CD14-positive monocyte (primary cell): ENCODE measurements around the gene DAPK1. TPM values are rescaled to one million over a fixed set of nuclear protein-coding genes. Genes with fewer than 3 reads are reported as not detected.

Experiments
- DNase-seq, 3 donors: peaks; one replicate each; pipeline ENCODE4 v3.0.0-alpha.2; 2011 to 2022
- H2AFZ ChIP-seq: 2 replicates; pipeline ENCODE4 v1.6.0; 2012; ENCODE audit warnings: mild to moderate bottlenecking, low read depth, low read length, inconsistent platforms; ENCODE audit not compliant: insufficient read depth, poor library complexity, severe bottlenecking
- H3K27ac ChIP-seq, 2 donors: 1 replicate in 1 of 2; 2 replicates in 1 of 2; pipeline ENCODE4 v1.5.1; 2012 to 2013; ENCODE audit warnings: low read length in 2 of 2, control low read depth in 1 of 2, inconsistent platforms in 1 of 2, low read depth in 1 of 2, mild to moderate bottlenecking in 1 of 2
- H3K27me3 ChIP-seq, 2 donors: one replicate each; pipeline versions ENCODE4 v1.6.0 to v1.6.1; 2011 to 2013; ENCODE audit warnings: low read length in 2 of 2; ENCODE audit not compliant: control insufficient read depth in 2 of 2, insufficient read depth in 2 of 2
- H3K36me3 ChIP-seq, 2 donors: replicated peaks in 1 of 2; 1 replicate in 1 of 2; 2 replicates in 1 of 2; pipeline versions ENCODE4 v1.5.1 to v1.6.1; 2012 to 2013; ENCODE audit warnings: low read length in 2 of 2, control low read depth in 1 of 2, inconsistent platforms in 1 of 2, mild to moderate bottlenecking in 1 of 2; ENCODE audit not compliant: insufficient read depth in 2 of 2, control insufficient read depth in 1 of 2
- H3K4me1 ChIP-seq, 2 donors: 1 replicate in 1 of 2; 2 replicates in 1 of 2; pipeline versions ENCODE4 v1.5.1 to v1.6.1; 2012 to 2013; ENCODE audit warnings: low read length in 2 of 2, control low read depth in 1 of 2, inconsistent platforms in 1 of 2, mild to moderate bottlenecking in 1 of 2, moderate library complexity in 1 of 2; ENCODE audit not compliant: insufficient read depth in 2 of 2, control insufficient read depth in 1 of 2
- H3K4me2 ChIP-seq: replicated peaks from 2 replicates; pipeline ENCODE3; 2012; ENCODE audit warnings: low read length, moderate library complexity, mild to moderate bottlenecking; ENCODE audit not compliant: poor library complexity, severe bottlenecking; ENCODE audit errors: extremely low read depth
- H3K4me3 ChIP-seq, 3 experiments: fragments of 200-600 bp in 1 of 3; sonication (generic) in 1 of 3; replicated peaks in 1 of 3; 1 replicate in 2 of 3; 2 replicates in 1 of 3; pipeline ENCODE4 v1.5.1; 2011 to 2013; ENCODE audit warnings: low read length in 3 of 3, mild to moderate bottlenecking in 3 of 3, control low read depth in 2 of 3, low read depth in 2 of 3, inconsistent platforms in 1 of 3, moderate library complexity in 1 of 3
- H3K79me2 ChIP-seq: 2 replicates; pipeline ENCODE4 v1.6.0; 2012; ENCODE audit warnings: mild to moderate bottlenecking, control low read depth, inconsistent platforms, low read length, moderate library complexity; ENCODE audit not compliant: insufficient read depth
- H3K9ac ChIP-seq: 2 replicates; pipeline ENCODE4 v1.6.0; 2017; ENCODE audit warnings: low read length, mild to moderate bottlenecking; ENCODE audit not compliant: insufficient read depth, poor library complexity, severe bottlenecking
- H3K9me3 ChIP-seq, 2 donors: replicated peaks in 1 of 2; 1 replicate in 1 of 2; 2 replicates in 1 of 2; pipeline versions ENCODE4 v1.5.1 to v1.6.1; 2012 to 2013; ENCODE audit warnings: low read length in 2 of 2, control low read depth in 1 of 2; ENCODE audit not compliant: control insufficient read depth in 1 of 2, insufficient read depth in 1 of 2
- H4K20me1 ChIP-seq: 2 replicates; pipeline ENCODE4 v1.6.0; 2012; ENCODE audit warnings: mild to moderate bottlenecking, low read length, control low read depth, moderate library complexity; ENCODE audit not compliant: insufficient read depth
- H3K27ac Mint-ChIP-seq, 7 donors: one replicate each; pipeline ENCODE4 v1.8.0; 2020; ENCODE audit warnings: mild to moderate bottlenecking in 7 of 7, mixed read lengths in 7 of 7, moderate library complexity in 6 of 7, inconsistent platforms in 2 of 7
- H3K27me3 Mint-ChIP-seq, 3 donors: one replicate each; pipeline ENCODE4 v1.8.0; 2021 to 2022; ENCODE audit warnings: low read depth in 3 of 3, mild to moderate bottlenecking in 3 of 3, mixed read lengths in 3 of 3, moderate library complexity in 3 of 3, inconsistent platforms in 1 of 3
- H3K36me3 Mint-ChIP-seq, 2 donors: one replicate each; pipeline ENCODE4 v1.8.0; 2020; ENCODE audit warnings: mixed read lengths in 2 of 2, inconsistent platforms in 1 of 2, mild to moderate bottlenecking in 1 of 2
- H3K4me1 Mint-ChIP-seq: one replicate; pipeline ENCODE4 v1.8.0; 2020; ENCODE audit warnings: mild to moderate bottlenecking, mixed read lengths
- H3K4me3 Mint-ChIP-seq, 2 donors: one replicate each; pipeline ENCODE4 v1.8.0; 2020; ENCODE audit warnings: mild to moderate bottlenecking in 2 of 2, mixed read lengths in 2 of 2, moderate library complexity in 1 of 2
- H3K9me3 Mint-ChIP-seq, 7 donors: one replicate each; pipeline ENCODE4 v1.8.0; 2020 to 2022; ENCODE audit warnings: mixed read lengths in 7 of 7, mild to moderate bottlenecking in 6 of 7, moderate library complexity in 6 of 7, inconsistent platforms in 2 of 7
- WGBS: methylation state at CpG from one replicate; pipeline ENCODE4 v1.1.5; 2013; ENCODE audit warnings: missing lambda C conversion rate; ENCODE audit not compliant: insufficient coverage; 5-methylcytosine and 5-hydroxymethylcytosine counted together
- intact Hi-C, 2 donors: fragments of 100-400 bp; cut with micrococcal nuclease; formaldehyde crosslinking; loops; one replicate each; pipeline versions ENCODE4 v1.15.0 to v1.15.1; 2023
- polyA plus RNA-seq, 3 donors: library from polyadenylated mRNA; depleted of rRNA in 1 of 3; unstranded in 2 of 3; stranded (reverse) in 1 of 3; fragments of 300-500 nt in 2 of 3; fragments of >200 nt in 1 of 3; fragmentation: Illumina TruSeq in 2 of 3; gene quantifications; 1 replicate in 2 of 3; 2 replicates in 1 of 3; pipeline ENCODE4 v1.2.3, GENCODE V29; 2012 to 2021
- TF ChIP-seq, protein P1 (sequence below): fragments of 200-600 bp; IDR thresholded peaks from one replicate; pipeline ENCODE4 v1.8.0; 2022; ENCODE audit warnings: antibody characterized with exemption, mild to moderate bottlenecking

DAPK1 gene
- polyA plus RNA-seq, 3 donors, result 24.1 to 102 (median 44.4) TPM

DNA sequence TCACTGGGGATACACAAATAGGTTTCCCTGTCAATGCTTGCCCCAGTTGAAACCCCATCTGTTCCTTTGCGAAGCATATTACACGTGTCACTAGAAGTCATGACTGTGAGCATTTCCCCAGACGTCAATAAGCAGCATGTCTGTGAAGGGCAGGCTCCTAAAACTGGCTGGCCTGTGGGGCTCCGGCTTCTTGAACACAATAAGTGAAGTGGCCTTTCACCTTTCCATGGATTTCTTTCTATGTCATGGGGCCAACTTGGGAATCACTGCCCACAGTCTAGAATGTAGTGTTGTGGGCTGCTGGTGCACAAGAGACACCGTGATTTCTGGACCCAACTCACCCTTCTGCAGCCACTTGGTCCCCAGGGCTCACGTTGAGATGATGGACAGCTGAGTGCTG lies 167.8 kb downstream of the DAPK1 start:
- intact Hi-C loops, result no loop called here
- WGBS, result 98% methylated on average over 6 of the region's 6 CpGs
- Mint-ChIP-seq H3K36me3 (peaks cover 69 to 84% of the 10 kb centered on the region in 2 donors), H3K27me3 (peaks cover 0 to 2% (median 0%) of the 10 kb centered on the region in 3 donors), H3K4me3 (no peak overlapping the region), H3K9me3 (peaks cover 12 to 23% (median 17%) of the 10 kb centered on the region in 7 donors), H3K4me1 (peaks cover 3% of the 10 kb centered on the region), H3K27ac (peak overlapping the region in 1 of 7 donors; percentile 12)
- Histone ChIP-seq H3K4me3 (no peak overlapping the region), H3K27ac (no peak overlapping the region), H3K9me3 (peaks cover 19% of the 10 kb centered on the region in 2 donors), H3K79me2 (no peaks in the 10 kb centered on the region), H3K4me2 (no peak overlapping the region), H4K20me1 (peaks cover 18% of the 10 kb centered on the region), H2AFZ (no peak overlapping the region), H3K36me3 (peaks cover 29 to 78% of the 10 kb centered on the region in 2 donors), H3K4me1 (no peaks in the 10 kb centered on the region), H3K27me3 (no peaks in the 10 kb centered on the region), H3K9ac (no peak overlapping the region)
- no peak for DNase-seq
- TF ChIP-seq, protein P1, sequence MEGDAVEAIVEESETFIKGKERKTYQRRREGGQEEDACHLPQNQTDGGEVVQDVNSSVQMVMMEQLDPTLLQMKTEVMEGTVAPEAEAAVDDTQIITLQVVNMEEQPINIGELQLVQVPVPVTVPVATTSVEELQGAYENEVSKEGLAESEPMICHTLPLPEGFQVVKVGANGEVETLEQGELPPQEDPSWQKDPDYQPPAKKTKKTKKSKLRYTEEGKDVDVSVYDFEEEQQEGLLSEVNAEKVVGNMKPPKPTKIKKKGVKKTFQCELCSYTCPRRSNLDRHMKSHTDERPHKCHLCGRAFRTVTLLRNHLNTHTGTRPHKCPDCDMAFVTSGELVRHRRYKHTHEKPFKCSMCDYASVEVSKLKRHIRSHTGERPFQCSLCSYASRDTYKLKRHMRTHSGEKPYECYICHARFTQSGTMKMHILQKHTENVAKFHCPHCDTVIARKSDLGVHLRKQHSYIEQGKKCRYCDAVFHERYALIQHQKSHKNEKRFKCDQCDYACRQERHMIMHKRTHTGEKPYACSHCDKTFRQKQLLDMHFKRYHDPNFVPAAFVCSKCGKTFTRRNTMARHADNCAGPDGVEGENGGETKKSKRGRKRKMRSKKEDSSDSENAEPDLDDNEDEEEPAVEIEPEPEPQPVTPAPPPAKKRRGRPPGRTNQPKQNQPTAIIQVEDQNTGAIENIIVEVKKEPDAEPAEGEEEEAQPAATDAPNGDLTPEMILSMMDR, result no peak

- DNase-seq, result peak; percentile 25 to 40 (median 30)
- Histone ChIP-seq H4K20me1 (peaks cover 18% of the 10 kb centered on the region), H3K36me3 (peaks cover 32 to 84% of the 10 kb centered on the region in 2 donors), H3K4me3 (no peak overlapping the region), H3K9me3 (peaks cover 19% of the 10 kb centered on the region in 2 donors), H3K4me1 (no peaks in the 10 kb centered on the region), H3K79me2 (no peaks in the 10 kb centered on the region), H2AFZ (no peak overlapping the region), H3K9ac (no peak overlapping the region), H3K4me2 (no peak overlapping the region), H3K27ac (no peak overlapping the region), H3K27me3 (no peaks in the 10 kb centered on the region)
- Mint-ChIP-seq H3K27ac (peak overlapping the region in 1 of 7 donors; percentile 58), H3K36me3 (peaks cover 84 to 93% of the 10 kb centered on the region in 2 donors), H3K4me1 (peaks cover 3% of the 10 kb centered on the region), H3K9me3 (peaks cover 12 to 23% (median 16%) of the 10 kb centered on the region in 7 donors), H3K27me3 (peaks cover 0 to 4% (median 0%) of the 10 kb centered on the region in 3 donors), H3K4me3 (no peak overlapping the region)
- intact Hi-C loops, result no loop called here
- TF ChIP-seq, protein P1, result peak; percentile 50
- WGBS, result 100% methylated on average over 1 of the region's 3 CpGs
Observed at GRCh38 chr9:87667164-87667738, 169.6 kb downstream of the DAPK1 start.
